Measurements from ENCODE around the gene BACE2. TPM values are rescaled to one million over a fixed set of nuclear protein-coding genes. Genes with fewer than 3 reads are reported as not detected.
"Not testable (repeated sequence)": the region's sequence is repeated elsewhere in the genome, so short reads cannot be mapped to it uniquely, and the experiment has no call there.

The BACE2 gene
- total and polyA plus RNA-seq, 4 donors: 9.2 to 36.0 (median 28.2) TPM

GRCh38 chr21:41295721-41296254 lies 127.8 kb downstream of the BACE2 start:
- peaks cover 2% of the 10 kb centered on the region for H3K27me3 ChIP-seq (ENCODE audit: control insufficient read depth, insufficient read depth, low read length)

GRCh38 chr21:41302976-41303375 lies 135.0 kb downstream of the BACE2 start:
- no peak for DNase-seq (ENCODE audit: low read depth in 4 of 6, low spot score in 6 of 6)
- no peaks in the 10 kb centered on the region for H3K9me3 ChIP-seq (ENCODE audit: control insufficient read depth, insufficient read depth, low read length)
- H3K4me1 ChIP-seq (ENCODE audit: control insufficient read depth, insufficient read depth, low read length): no peaks in the 10 kb centered on the region
- no peak overlapping the region for H3K4me3 ChIP-seq (ENCODE audit: low read depth, low read length)
- no peaks in the 10 kb centered on the region for H3K27me3 ChIP-seq (ENCODE audit: control insufficient read depth, insufficient read depth, low read length)
- H3K36me3 ChIP-seq (ENCODE audit: control insufficient read depth, insufficient read depth, low read length): no peaks in the 10 kb centered on the region
- 100% methylated on average over 1 of the region's 1 CpG for WGBS (ENCODE audit: insufficient coverage)
- no peak overlapping the region for H3K27ac ChIP-seq (ENCODE audit: low read depth, low read length)

More at GRCh38 chr21:41295721-41296254, 127.8 kb downstream of the BACE2 start:
- DNase-seq (ENCODE audit: low read depth in 4 of 6, low spot score in 6 of 6): no peak
- H3K4me1 ChIP-seq (ENCODE audit: control insufficient read depth, insufficient read depth, low read length): no peaks in the 10 kb centered on the region
- no peaks in the 10 kb centered on the region for H3K36me3 ChIP-seq (ENCODE audit: control insufficient read depth, insufficient read depth, low read length)
- H3K27ac ChIP-seq (ENCODE audit: low read depth, low read length): no peak overlapping the region
- no peak overlapping the region for H3K4me3 ChIP-seq (ENCODE audit: low read depth, low read length)
- H3K9me3 ChIP-seq (ENCODE audit: control insufficient read depth, insufficient read depth, low read length): no peaks in the 10 kb centered on the region
- whole genome bisulfite sequencing (ENCODE audit: insufficient coverage): 90% methylated on average over 2 of the region's 4 CpGs

- Histone ChIP-seq H3K4me3 (ENCODE audit: low read depth, low read length) (no peak overlapping the region), H3K36me3 (ENCODE audit: control insufficient read depth, insufficient read depth, low read length) (no peaks in the 10 kb centered on the region), H3K27ac (ENCODE audit: low read depth, low read length) (no peak overlapping the region), H3K4me1 (ENCODE audit: control insufficient read depth, insufficient read depth, low read length) (no peaks in the 10 kb centered on the region), H3K9me3 (ENCODE audit: control insufficient read depth, insufficient read depth, low read length) (no peaks in the 10 kb centered on the region), H3K27me3 (ENCODE audit: control insufficient read depth, insufficient read depth, low read length) (no peaks in the 10 kb centered on the region)
- 94% methylated on average over 40 of the region's 40 CpGs for WGBS (ENCODE audit: insufficient coverage)
- DNase-seq (ENCODE audit: low read depth in 4 of 6, low spot score in 6 of 6): no peak
Observed at GRCh38 chr21:41304068-41304720, 136.2 kb downstream of the BACE2 start.

GRCh38 chr21:41307219-41307618 lies 139.3 kb downstream of the BACE2 start:
- no peaks in the 10 kb centered on the region for H3K4me1 ChIP-seq (ENCODE audit: control insufficient read depth, insufficient read depth, low read length)
- H3K27ac ChIP-seq (ENCODE audit: low read depth, low read length): no peak overlapping the region

GRCh38 chr21:41313285-41314164 lies 145.6 kb downstream of the BACE2 start:
- peaks cover 13% of the 10 kb centered on the region for H3K4me1 ChIP-seq (ENCODE audit: control insufficient read depth, insufficient read depth, low read length)
- not testable (repeated sequence) for H3K36me3 ChIP-seq (ENCODE audit: control insufficient read depth, insufficient read depth, low read length); H3K4me3 ChIP-seq (ENCODE audit: low read depth, low read length); H3K27ac ChIP-seq (ENCODE audit: low read depth, low read length); DNase-seq (ENCODE audit: low read depth in 4 of 6, low spot score in 6 of 6); H3K9me3 ChIP-seq (ENCODE audit: control insufficient read depth, insufficient read depth, low read length)
- WGBS (ENCODE audit: insufficient coverage): 100% methylated on average over 1 of the region's 8 CpGs
- peaks cover 23% of the 10 kb centered on the region for H3K27me3 ChIP-seq (ENCODE audit: control insufficient read depth, insufficient read depth, low read length)

More at GRCh38 chr21:41307219-41307618, 139.3 kb downstream of the BACE2 start:
- H3K36me3 ChIP-seq (ENCODE audit: control insufficient read depth, insufficient read depth, low read length): no peaks in the 10 kb centered on the region
- H3K4me3 ChIP-seq (ENCODE audit: low read depth, low read length): no peak overlapping the region
- no peaks in the 10 kb centered on the region for H3K9me3 ChIP-seq (ENCODE audit: control insufficient read depth, insufficient read depth, low read length)
- no peaks in the 10 kb centered on the region for H3K27me3 ChIP-seq (ENCODE audit: control insufficient read depth, insufficient read depth, low read length)
- DNase-seq (ENCODE audit: low read depth in 4 of 6, low spot score in 6 of 6): no peak

GRCh38 chr21:41315726-41316125 lies 147.8 kb downstream of the BACE2 start:
- DNase-seq (ENCODE audit: low read depth in 4 of 6, low spot score in 6 of 6): no peak
- Histone ChIP-seq H3K36me3 (ENCODE audit: control insufficient read depth, insufficient read depth, low read length) (no peaks in the 10 kb centered on the region), H3K4me3 (ENCODE audit: low read depth, low read length) (no peak overlapping the region), H3K9me3 (ENCODE audit: control insufficient read depth, insufficient read depth, low read length) (no peaks in the 10 kb centered on the region), H3K27me3 (ENCODE audit: control insufficient read depth, insufficient read depth, low read length) (peaks cover 23% of the 10 kb centered on the region), H3K4me1 (ENCODE audit: control insufficient read depth, insufficient read depth, low read length) (peaks cover 13% of the 10 kb centered on the region), H3K27ac (ENCODE audit: low read depth, low read length) (no peak overlapping the region)
- WGBS (ENCODE audit: insufficient coverage): 95% methylated on average over 5 of the region's 6 CpGs

- Histone ChIP-seq H3K4me3 (ENCODE audit: low read depth, low read length) (peak within 1 kb of the TSS; percentile 17), H3K9me3 (ENCODE audit: control insufficient read depth, insufficient read depth, low read length) (no peaks in the 10 kb centered on the region), H3K27me3 (ENCODE audit: control insufficient read depth, insufficient read depth, low read length) (peaks cover 23% of the 10 kb centered on the region), H3K36me3 (ENCODE audit: control insufficient read depth, insufficient read depth, low read length) (no peaks in the 10 kb centered on the region), H3K4me1 (ENCODE audit: control insufficient read depth, insufficient read depth, low read length) (peaks cover 13% of the 10 kb centered on the region), H3K27ac (ENCODE audit: low read depth, low read length) (no peak within 1 kb of the TSS)
- DNase-seq (ENCODE audit: low read depth in 4 of 6, low spot score in 6 of 6): peak in 2 of 6 donors; percentile 11 to 13
- WGBS (ENCODE audit: insufficient coverage): 6% methylated on average over 55 of the region's 55 CpGs
Observed at GRCh38 chr21:41316200-41317062, 148.5 kb downstream of the BACE2 start, which contains the start of gene FAM3B. Gene FAM3B (plus strand): TSS chr21:41316801. CDS start chr21:41316880, 79 bp downstream.

- DNase-seq (ENCODE audit: low read depth in 4 of 6, low spot score in 6 of 6): no peak
- WGBS (ENCODE audit: insufficient coverage): 2% methylated on average over 9 of the region's 19 CpGs
- Histone ChIP-seq H3K9me3 (ENCODE audit: control insufficient read depth, insufficient read depth, low read length) (no peaks in the 10 kb centered on the region), H3K36me3 (ENCODE audit: control insufficient read depth, insufficient read depth, low read length) (no peaks in the 10 kb centered on the region), H3K4me1 (ENCODE audit: control insufficient read depth, insufficient read depth, low read length) (peaks cover 13% of the 10 kb centered on the region), H3K27me3 (ENCODE audit: control insufficient read depth, insufficient read depth, low read length) (peaks cover 23% of the 10 kb centered on the region), H3K27ac (ENCODE audit: low read depth, low read length) (no peak overlapping the region), H3K4me3 (ENCODE audit: low read depth, low read length) (peak overlapping the region; percentile 17)
Observed at GRCh38 chr21:41317063-41317392, 149.1 kb downstream of the BACE2 start.

GRCh38 chr21:41317458-41317857 lies 149.5 kb downstream of the BACE2 start:
- WGBS (ENCODE audit: insufficient coverage): 71% methylated on average over 7 of the region's 10 CpGs
- Histone ChIP-seq H3K36me3 (ENCODE audit: control insufficient read depth, insufficient read depth, low read length) (no peaks in the 10 kb centered on the region), H3K9me3 (ENCODE audit: control insufficient read depth, insufficient read depth, low read length) (no peaks in the 10 kb centered on the region), H3K27ac (ENCODE audit: low read depth, low read length) (no peak overlapping the region), H3K4me3 (ENCODE audit: low read depth, low read length) (no peak overlapping the region), H3K4me1 (ENCODE audit: control insufficient read depth, insufficient read depth, low read length) (peaks cover 13% of the 10 kb centered on the region), H3K27me3 (ENCODE audit: control insufficient read depth, insufficient read depth, low read length) (peaks cover 23% of the 10 kb centered on the region)
- DNase-seq (ENCODE audit: low read depth in 4 of 6, low spot score in 6 of 6): peak in 1 of 6 donors; percentile 20
